Esophagus (tissue), 2 donors: ENCODE results near the gene SPTB. TPM values are rescaled to one million over a fixed set of nuclear protein-coding genes. Genes with fewer than 3 reads are reported as not detected.

Source experiments
- H3K27ac ChIP-seq, 2 donors: one replicate each; pipeline ENCODE4 v1.5.1; 2013; ENCODE audit warnings: low read depth in 2 of 2, mild to moderate bottlenecking in 2 of 2, inconsistent platforms in 1 of 2, low read length in 1 of 2, moderate library complexity in 1 of 2
- H3K27me3 ChIP-seq, 2 donors: one replicate each; pipeline ENCODE4 v1.6.1; 2013; ENCODE audit warnings: low read length in 2 of 2, control low read depth in 1 of 2, mild to moderate bottlenecking in 1 of 2; ENCODE audit not compliant: insufficient read depth in 2 of 2, control insufficient read depth in 1 of 2
- H3K36me3 ChIP-seq, 2 donors: one replicate each; pipeline ENCODE4 v1.6.1; 2013; ENCODE audit warnings: low read length in 1 of 2; ENCODE audit not compliant: control insufficient read depth in 2 of 2, insufficient read depth in 2 of 2
- H3K4me1 ChIP-seq, 2 donors: one replicate each; pipeline ENCODE4 v1.6.1; 2013; ENCODE audit warnings: low read length in 1 of 2; ENCODE audit not compliant: control insufficient read depth in 2 of 2, insufficient read depth in 2 of 2
- H3K4me3 ChIP-seq, 2 donors: one replicate each; pipeline ENCODE4 v1.5.1; 2013; ENCODE audit warnings: low read length in 2 of 2, mild to moderate bottlenecking in 2 of 2, low read depth in 1 of 2, moderate library complexity in 1 of 2
- H3K9me3 ChIP-seq, 2 donors: one replicate each; pipeline ENCODE4 v1.6.1; 2013; ENCODE audit warnings: mild to moderate bottlenecking in 2 of 2, low read depth in 1 of 2, low read length in 1 of 2, moderate library complexity in 1 of 2; ENCODE audit not compliant: control insufficient read depth in 2 of 2, insufficient read depth in 1 of 2
- WGBS, 2 donors: extraction: QIAGEN DNeasy Blood & Tissue Kit; methylation state at CpG; one replicate each; pipeline ENCODE4 v1.1.7; 2013; 5-methylcytosine and 5-hydroxymethylcytosine counted together
- polyA plus RNA-seq, 2 donors: library from polyadenylated mRNA; stranded (reverse); fragments of 200-250 nt; gene quantifications; one replicate each; pipeline ENCODE4 v1.2.3, GENCODE V29; 2013
- donor health status: healthy with polysubstance abuse.
- donor health status: Bipolar disorder and iron deficiency.

Gene SPTB
- polyA plus RNA-seq, 2 donors: 0.11 to 0.41 TPM

- no peaks in the 10 kb centered on the region for H3K27me3 ChIP-seq
- H3K4me1 ChIP-seq: peaks cover 0 to 2% of the 10 kb centered on the region in 2 donors
- no peak overlapping the region for H3K27ac ChIP-seq
- H3K36me3 ChIP-seq: no peaks in the 10 kb centered on the region
- no peak overlapping the region for H3K4me3 ChIP-seq
- no peaks in the 10 kb centered on the region for H3K9me3 ChIP-seq
- WGBS, 2 donors: 86 to 89% methylated on average over 6 of the region's 6 CpGs
Measured at GRCh38 chr14:64790478-64790877, 89.2 kb downstream of the SPTB start.

DNA sequence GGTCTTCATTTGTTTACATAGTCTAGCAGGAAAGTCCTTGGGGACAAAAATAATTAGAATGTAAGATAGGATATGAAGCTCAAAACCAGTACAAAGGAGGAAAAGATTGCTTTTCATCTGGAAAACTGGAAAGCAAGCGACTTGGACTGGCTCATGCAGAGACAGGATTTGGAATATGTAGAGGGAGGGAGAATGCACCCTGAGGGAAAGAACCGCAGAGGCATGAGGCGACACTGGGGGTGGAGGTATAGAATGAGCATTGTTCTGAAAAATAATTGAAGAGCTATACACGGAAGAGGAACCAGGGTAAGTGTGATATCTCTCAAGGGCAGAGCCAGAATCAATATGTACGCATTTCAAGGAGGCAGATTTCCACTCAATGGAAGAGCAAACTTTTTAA lies 90.0 kb downstream of the SPTB start:
- no peaks in the 10 kb centered on the region for H3K36me3 ChIP-seq
- no peak overlapping the region for H3K27ac ChIP-seq

GRCh38 chr14:64788706-64789105 lies 91.0 kb downstream of the SPTB start:
- H3K4me1 ChIP-seq: peaks cover 0 to 2% of the 10 kb centered on the region in 2 donors
- no peaks in the 10 kb centered on the region for H3K27me3 ChIP-seq
- no peak overlapping the region for H3K27ac ChIP-seq
- no peaks in the 10 kb centered on the region for H3K9me3 ChIP-seq
- WGBS, 2 donors: 8 to 39% methylated on average over 1 of the region's 1 CpG
- no peak overlapping the region for H3K4me3 ChIP-seq
- no peaks in the 10 kb centered on the region for H3K36me3 ChIP-seq

More for the DNA sequence above, 90.0 kb downstream of the SPTB start:
- Histone ChIP-seq H3K9me3 (no peaks in the 10 kb centered on the region), H3K27me3 (no peaks in the 10 kb centered on the region), H3K4me1 (peaks cover 0 to 2% of the 10 kb centered on the region in 2 donors), H3K4me3 (no peak overlapping the region)
- 54 to 55% methylated on average over 5 of the region's 5 CpGs for WGBS, 2 donors

DNA sequence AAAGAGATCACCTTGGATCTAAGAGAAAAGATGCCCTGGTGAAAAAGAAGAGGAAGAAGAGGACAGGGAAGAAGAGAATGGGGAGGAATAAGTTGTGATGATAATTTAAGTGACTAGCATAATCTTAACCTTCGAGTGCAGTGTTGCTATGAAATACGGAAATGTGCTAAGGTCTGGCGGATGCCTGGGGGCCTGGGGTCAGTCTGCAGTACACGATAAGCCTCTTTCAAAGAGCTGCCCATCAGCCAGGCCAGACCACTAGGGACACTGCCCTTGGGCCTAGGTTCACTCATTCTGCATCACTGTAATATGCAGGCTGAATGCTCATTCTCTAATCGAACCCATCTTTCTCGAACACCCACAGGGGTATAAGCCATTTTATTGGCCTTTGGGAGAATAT lies 92.1 kb downstream of the SPTB start:
- WGBS, 2 donors: 91 to 93% methylated on average over 6 of the region's 6 CpGs
- no peaks in the 10 kb centered on the region for H3K36me3 ChIP-seq
- no peak overlapping the region for H3K4me3 ChIP-seq
- H3K27ac ChIP-seq: no peak overlapping the region
- H3K4me1 ChIP-seq: peaks cover 0 to 2% of the 10 kb centered on the region in 2 donors
- no peaks in the 10 kb centered on the region for H3K27me3 ChIP-seq
- H3K9me3 ChIP-seq: no peaks in the 10 kb centered on the region

DNA sequence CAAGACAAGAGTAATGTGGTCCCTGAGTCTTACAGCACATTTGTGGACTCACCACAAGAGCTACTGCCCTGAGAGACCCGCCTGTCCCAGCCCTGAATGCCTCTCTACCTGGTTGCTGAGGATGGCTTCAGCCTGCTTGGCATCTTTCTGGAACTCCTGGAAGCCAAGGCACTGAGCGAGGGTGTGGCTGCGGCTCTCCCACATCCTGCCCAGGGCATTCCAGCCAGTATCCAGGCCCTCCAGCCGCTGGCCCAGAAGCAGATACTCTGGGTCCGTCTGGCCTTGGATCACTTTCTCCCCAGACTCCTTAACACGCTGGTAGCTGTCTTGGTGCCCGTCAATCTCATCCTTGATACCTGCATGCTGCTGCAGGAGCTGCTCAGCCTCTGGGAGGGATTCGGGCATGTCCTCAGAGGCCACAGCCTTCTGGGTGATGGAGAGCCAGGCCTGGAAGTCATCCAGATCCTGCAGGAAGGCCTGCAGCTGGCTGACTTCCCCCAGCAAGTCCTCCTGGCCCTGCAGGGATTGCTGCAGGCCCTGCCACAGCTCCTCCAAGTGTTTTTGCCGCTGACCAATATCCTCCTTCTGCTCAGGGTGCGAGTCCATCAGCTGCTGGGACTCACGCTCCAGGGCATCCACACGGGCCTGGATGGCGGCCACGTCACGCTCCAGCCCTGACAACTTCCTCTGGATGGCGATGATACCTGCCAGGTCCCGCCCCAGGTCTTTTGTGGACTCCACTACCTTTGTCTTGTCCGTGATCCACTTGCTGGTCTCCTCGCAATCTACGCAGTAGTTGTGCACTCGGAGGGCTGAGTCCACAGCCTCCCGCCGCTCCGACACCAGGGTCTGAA lies 93.2 kb downstream of the SPTB start:
- no peaks in the 10 kb centered on the region for H3K27me3 ChIP-seq
- H3K36me3 ChIP-seq: no peaks in the 10 kb centered on the region
- H3K27ac ChIP-seq: no peak overlapping the region
- H3K4me1 ChIP-seq: peaks cover 0 to 2% of the 10 kb centered on the region in 2 donors
- no peak overlapping the region for H3K4me3 ChIP-seq
- no peaks in the 10 kb centered on the region for H3K9me3 ChIP-seq
- WGBS, 2 donors: 76 to 84% methylated on average over 24 of the region's 24 CpGs

GRCh38 chr14:64784006-64784405 lies 95.7 kb downstream of the SPTB start:
- 94 to 96% methylated on average over 9 of the region's 9 CpGs for WGBS, 2 donors
- no peaks in the 10 kb centered on the region for H3K9me3 ChIP-seq
- H3K27me3 ChIP-seq: no peaks in the 10 kb centered on the region
- H3K27ac ChIP-seq: no peak overlapping the region
- H3K36me3 ChIP-seq: no peaks in the 10 kb centered on the region
- H3K4me1 ChIP-seq: peaks cover 0 to 2% of the 10 kb centered on the region in 2 donors
- H3K4me3 ChIP-seq: no peak overlapping the region

GRCh38 chr14:64782196-64782595 lies 97.5 kb downstream of the SPTB start:
- Histone ChIP-seq H3K9me3 (no peaks in the 10 kb centered on the region), H3K4me3 (no peak overlapping the region), H3K27ac (no peak overlapping the region), H3K4me1 (peaks cover 0 to 2% of the 10 kb centered on the region in 2 donors), H3K36me3 (no peaks in the 10 kb centered on the region), H3K27me3 (no peaks in the 10 kb centered on the region)
- WGBS, 2 donors: 91 to 92% methylated on average over 11 of the region's 11 CpGs

GRCh38 chr14:64779472-64779871 lies 100.2 kb downstream of the SPTB start:
- Histone ChIP-seq H3K27ac (no peak overlapping the region), H3K9me3 (no peaks in the 10 kb centered on the region), H3K27me3 (no peaks in the 10 kb centered on the region), H3K4me3 (no peak overlapping the region), H3K36me3 (no peaks in the 10 kb centered on the region), H3K4me1 (no peaks in the 10 kb centered on the region)
- 87 to 91% methylated on average over 7 of the region's 7 CpGs for WGBS, 2 donors

GRCh38 chr14:64778104-64778754 lies 101.5 kb downstream of the SPTB start:
- Histone ChIP-seq H3K9me3 (no peaks in the 10 kb centered on the region), H3K36me3 (no peaks in the 10 kb centered on the region), H3K4me1 (no peaks in the 10 kb centered on the region), H3K27ac (no peak overlapping the region), H3K4me3 (no peak overlapping the region), H3K27me3 (no peaks in the 10 kb centered on the region)
- WGBS, 2 donors: 82 to 83% methylated on average over 7 of the region's 7 CpGs
